Measurements from ENCODE around the gene AKAP6.

DNA sequence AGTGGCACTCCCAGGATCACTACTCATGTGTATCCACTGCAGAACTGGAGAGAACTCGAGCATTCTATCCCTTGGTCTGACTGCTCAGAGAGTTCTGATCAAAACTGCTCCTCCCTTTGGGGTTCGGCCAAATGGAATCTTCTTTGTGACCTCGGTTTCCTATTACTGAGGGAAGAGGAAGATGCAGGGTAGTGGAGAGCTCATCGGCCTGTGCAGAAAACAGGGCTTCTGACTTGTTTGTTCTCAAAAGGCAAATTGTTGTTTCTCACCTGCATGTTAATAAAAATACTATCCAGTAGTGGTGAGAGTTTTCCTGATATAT, 17.1 kb upstream of the AKAP6 start:
- no peak for TF ChIP-seq POLR2AphosphoS5 (IDR thresholded peaks at IDR 0.05; ENCODE audit: low read depth, low read length)
- TF ChIP-seq POLR2A (IDR thresholded peaks at IDR 0.05; ENCODE audit: low read depth, low read length): no peak
- no peak for TF ChIP-seq TAF1 (IDR thresholded peaks at IDR 0.05; ENCODE audit: borderline replicate concordance, low read depth, low read length)
